Right lobe of liver (tissue), 6 donors: ENCODE measurements around the gene EPB41L3. TPM values are rescaled to one million over a fixed set of nuclear protein-coding genes. Genes with fewer than 3 reads are reported as not detected.

Experiments
- ATAC-seq, 4 donors: fragments of 200-7000 bp; cut with Tn5 transposase; one replicate each; pipeline ENCODE4 v1.9.1; 2020; ENCODE audit warnings: mild to moderate bottlenecking in 4 of 4, moderate library complexity in 4 of 4
- DNase-seq, 3 donors: peaks; one replicate each; pipeline ENCODE4 v3.0.0-alpha.2; 2020
- H3K27ac ChIP-seq, 3 donors: fragments of 200-600 bp; one replicate each; pipeline ENCODE4 v1.8.0; 2022
- H3K27me3 ChIP-seq, 2 donors: fragments of 200-600 bp; one replicate each; pipeline ENCODE4 v1.8.0; 2022
- H3K36me3 ChIP-seq, 4 donors: fragments of 200-600 bp; sonication (generic) in 1 of 4; one replicate each; pipeline versions ENCODE4 v1.5.1 to v1.8.0; 2017 to 2022; ENCODE audit warnings: control low read depth in 1 of 4
- H3K4me1 ChIP-seq, 4 donors: fragments of 200-600 bp; sonication (generic) in 1 of 4; one replicate each; pipeline versions ENCODE4 v1.5.1 to v1.8.0; 2017 to 2022; ENCODE audit warnings: control low read depth in 1 of 4
- H3K4me3 ChIP-seq, 3 donors: fragments of 200-600 bp; one replicate each; pipeline ENCODE4 v1.8.0; 2022
- H3K9me3 ChIP-seq, 4 donors: fragments of 200-600 bp; sonication (generic) in 1 of 4; one replicate each; pipeline versions ENCODE4 v1.5.1 to v1.8.0; 2017 to 2022; ENCODE audit warnings: control low read depth in 1 of 4
- POLR2A ChIP-seq: fragments of 450-650 bp; IDR thresholded peaks from one replicate; pipeline ENCODE4 v1.6.1; 2017; ENCODE audit warnings: antibody characterized with exemption, mild to moderate bottlenecking
- WGBS: methylation state at CpG from one replicate; pipeline ENCODE4 v1.1.6; 2018; ENCODE audit warnings: low coverage, low lambda C conversion rate; ENCODE audit not compliant: insufficient coverage; ENCODE audit errors: missing lambda C conversion rate; 5-methylcytosine and 5-hydroxymethylcytosine counted together
- intact Hi-C, 2 donors: fragments of 100-400 bp; cut with DNase I; formaldehyde crosslinking; loops; one replicate each; pipeline versions ENCODE4 v1.11.2 to v1.14.1; 2022
- total RNA-seq, 6 experiments: library from RNA; depleted of rRNA in 2 of 6; stranded (reverse); fragments of >200 nt in 2 of 6; fragmentation: NEBNext Ultra II Directional in 3 of 6; extraction: Animal tissue kit (Norgen Biotek cat#: 25700) in 3 of 6; gene quantifications; one replicate each; pipeline versions ENCODE4 v1.1.0 to v1.2.4, GENCODE V29; 2016 to 2023
- TF ChIP-seq, protein P1 (sequence below), 4 donors: fragments of 200-600 bp in 3 of 4; fragments of 450-650 bp in 1 of 4; IDR thresholded peaks; one replicate each; pipeline versions ENCODE4 v1.5.1 to v1.8.0; 2016 to 2022; ENCODE audit warnings: antibody characterized with exemption in 4 of 4, mild to moderate bottlenecking in 2 of 4
- donor health status: DM: no; HTN: yes; CAD: no.
- donor health status: DM: no; HTN: no; CAD: no.
- donor health status: DM: no; HTN: no; CAD: no.
- donor health status: DM: no; HTN: yes; CAD: no.
- donor health status: DM: no; HTN: yes; CAD: no.

EPB41L3 gene
- total RNA-seq, 6 experiments from 2014 or later: 3.3 to 20.3 (median 6.2) TPM

DNA sequence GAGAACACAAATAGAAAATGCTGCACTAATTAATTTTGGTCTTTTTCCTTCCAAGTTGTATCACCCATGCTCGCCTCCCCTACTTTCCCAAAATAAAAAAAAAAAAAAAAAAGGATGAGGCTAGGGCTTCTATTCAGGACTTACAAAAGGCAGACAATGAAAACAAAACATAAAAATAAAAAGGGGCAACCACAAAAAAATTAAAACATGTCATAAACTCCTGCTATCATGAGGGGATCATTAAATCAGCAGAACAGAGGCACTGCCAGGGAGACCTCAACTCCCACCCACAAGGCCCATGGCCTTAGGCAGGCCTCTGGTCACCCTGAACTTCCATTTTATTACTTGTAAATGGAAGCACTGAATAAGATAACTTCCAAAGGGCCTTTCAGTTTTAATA is 23.3 kb downstream of the EPB41L3 start:
- Histone ChIP-seq H3K9me3 (no peaks in the 10 kb centered on the region), H3K4me1 (no peaks in the 10 kb centered on the region), H3K27ac (no peak overlapping the region), H3K4me3 (no peak overlapping the region), H3K27me3 (no peaks in the 10 kb centered on the region), H3K36me3 (no peaks in the 10 kb centered on the region)
- TF ChIP-seq POLR2A: no peak
- TF ChIP-seq, protein P1, sequence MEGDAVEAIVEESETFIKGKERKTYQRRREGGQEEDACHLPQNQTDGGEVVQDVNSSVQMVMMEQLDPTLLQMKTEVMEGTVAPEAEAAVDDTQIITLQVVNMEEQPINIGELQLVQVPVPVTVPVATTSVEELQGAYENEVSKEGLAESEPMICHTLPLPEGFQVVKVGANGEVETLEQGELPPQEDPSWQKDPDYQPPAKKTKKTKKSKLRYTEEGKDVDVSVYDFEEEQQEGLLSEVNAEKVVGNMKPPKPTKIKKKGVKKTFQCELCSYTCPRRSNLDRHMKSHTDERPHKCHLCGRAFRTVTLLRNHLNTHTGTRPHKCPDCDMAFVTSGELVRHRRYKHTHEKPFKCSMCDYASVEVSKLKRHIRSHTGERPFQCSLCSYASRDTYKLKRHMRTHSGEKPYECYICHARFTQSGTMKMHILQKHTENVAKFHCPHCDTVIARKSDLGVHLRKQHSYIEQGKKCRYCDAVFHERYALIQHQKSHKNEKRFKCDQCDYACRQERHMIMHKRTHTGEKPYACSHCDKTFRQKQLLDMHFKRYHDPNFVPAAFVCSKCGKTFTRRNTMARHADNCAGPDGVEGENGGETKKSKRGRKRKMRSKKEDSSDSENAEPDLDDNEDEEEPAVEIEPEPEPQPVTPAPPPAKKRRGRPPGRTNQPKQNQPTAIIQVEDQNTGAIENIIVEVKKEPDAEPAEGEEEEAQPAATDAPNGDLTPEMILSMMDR (IDR thresholded peaks at IDR 0.05): no peak
- WGBS: 64% methylated on average over 1 of the region's 1 CpG
- intact Hi-C loops: no loop called here
- no peak for DNase-seq
- no peak for ATAC-seq

- Histone ChIP-seq H3K4me1 (no peaks in the 10 kb centered on the region), H3K27me3 (no peaks in the 10 kb centered on the region), H3K9me3 (no peaks in the 10 kb centered on the region), H3K4me3 (no peak overlapping the region), H3K27ac (no peak overlapping the region), H3K36me3 (no peaks in the 10 kb centered on the region)
- WGBS: 49% methylated on average over 10 of the region's 10 CpGs
- DNase-seq: no peak
- ATAC-seq: peak in 2 of 4 donors; percentile 50 to 56
- intact Hi-C loops: no loop called here
- TF ChIP-seq, protein P1 (IDR thresholded peaks at IDR 0.05): no peak
These were observed 24.1 kb downstream of the EPB41L3 start for GRCh38 chr18:5519448-5520298.

DNA sequence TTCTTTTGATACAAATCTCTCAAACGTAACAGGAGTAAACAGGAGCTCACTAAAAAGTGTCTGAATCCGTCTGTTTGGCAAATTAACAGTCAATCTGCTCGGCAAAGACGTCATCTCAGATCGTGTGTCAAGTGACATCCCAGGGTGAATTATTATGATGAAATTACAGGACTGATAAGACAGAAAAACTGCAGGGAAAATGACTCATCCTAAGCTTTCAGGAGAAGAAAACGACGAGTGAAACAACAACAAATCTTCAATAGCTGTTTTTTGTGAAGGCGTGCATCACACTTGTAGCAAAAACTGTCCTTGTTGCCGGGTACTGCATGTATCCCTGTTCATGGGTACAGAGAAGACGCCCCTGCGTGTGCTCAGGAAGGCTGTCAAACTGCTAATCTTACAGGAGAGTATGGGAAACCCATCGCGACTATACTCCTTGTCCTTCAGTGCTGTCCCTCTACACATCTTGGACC is 24.9 kb downstream of the EPB41L3 start:
- H3K36me3 ChIP-seq: no peaks in the 10 kb centered on the region
- WGBS: 52% methylated on average over 12 of the region's 13 CpGs
- H3K4me1 ChIP-seq: no peaks in the 10 kb centered on the region
- intact Hi-C loops: no loop called here
- no peaks in the 10 kb centered on the region for H3K27me3 ChIP-seq
- TF ChIP-seq, protein P1 (IDR thresholded peaks at IDR 0.05): no peak
- DNase-seq (no peak), ATAC-seq (no peak)
- H3K4me3 ChIP-seq: no peak overlapping the region
- H3K27ac ChIP-seq: no peak overlapping the region
- H3K9me3 ChIP-seq: no peaks in the 10 kb centered on the region

DNA sequence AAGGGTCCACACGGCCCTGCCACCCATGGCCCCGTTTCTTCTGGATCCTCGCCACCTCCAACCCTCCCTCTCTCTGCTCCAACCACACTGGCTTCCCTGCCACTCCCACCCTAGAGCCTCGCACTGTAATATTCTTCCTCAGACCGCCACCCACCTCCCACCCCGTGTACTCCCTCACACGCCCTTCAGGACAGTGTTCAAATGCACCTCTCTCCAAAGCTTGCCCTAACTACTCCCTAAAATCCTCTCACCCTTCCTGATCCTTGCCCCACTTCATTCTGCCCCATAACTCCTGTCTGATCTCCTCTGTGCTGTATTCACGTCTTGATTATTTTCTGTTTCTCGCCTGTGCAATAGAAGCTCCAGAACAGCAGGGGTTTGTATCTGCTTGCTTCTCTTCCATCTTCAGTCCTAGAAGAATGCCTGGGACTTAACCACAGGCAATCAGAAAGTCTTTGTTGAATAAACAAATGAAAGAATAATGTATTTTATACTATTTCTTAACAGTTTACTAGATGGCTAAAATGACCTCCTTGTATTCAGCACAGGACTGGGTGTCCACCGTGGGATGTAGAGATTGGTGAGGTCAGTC is 25.5 kb downstream of the EPB41L3 start:
- intact Hi-C loops: no loop called here
- no peaks in the 10 kb centered on the region for H3K4me1 ChIP-seq
- DNase-seq (no peak), ATAC-seq (no peak)
- 65% methylated on average over 9 of the region's 10 CpGs for WGBS
- TF ChIP-seq POLR2A: no peak
- TF ChIP-seq, protein P1 (IDR thresholded peaks at IDR 0.05): no peak
- H3K9me3 ChIP-seq: no peaks in the 10 kb centered on the region
- no peak overlapping the region for H3K27ac ChIP-seq
- no peak overlapping the region for H3K4me3 ChIP-seq
- H3K36me3 ChIP-seq: no peaks in the 10 kb centered on the region
- H3K27me3 ChIP-seq: no peaks in the 10 kb centered on the region
